ENCODE results near the gene KCNJ18.
"Not testable (repeated sequence)": the region's sequence is repeated elsewhere in the genome, so short reads cannot be mapped to it uniquely, and the experiment has no call there.

KCNJ18 gene

DNA sequence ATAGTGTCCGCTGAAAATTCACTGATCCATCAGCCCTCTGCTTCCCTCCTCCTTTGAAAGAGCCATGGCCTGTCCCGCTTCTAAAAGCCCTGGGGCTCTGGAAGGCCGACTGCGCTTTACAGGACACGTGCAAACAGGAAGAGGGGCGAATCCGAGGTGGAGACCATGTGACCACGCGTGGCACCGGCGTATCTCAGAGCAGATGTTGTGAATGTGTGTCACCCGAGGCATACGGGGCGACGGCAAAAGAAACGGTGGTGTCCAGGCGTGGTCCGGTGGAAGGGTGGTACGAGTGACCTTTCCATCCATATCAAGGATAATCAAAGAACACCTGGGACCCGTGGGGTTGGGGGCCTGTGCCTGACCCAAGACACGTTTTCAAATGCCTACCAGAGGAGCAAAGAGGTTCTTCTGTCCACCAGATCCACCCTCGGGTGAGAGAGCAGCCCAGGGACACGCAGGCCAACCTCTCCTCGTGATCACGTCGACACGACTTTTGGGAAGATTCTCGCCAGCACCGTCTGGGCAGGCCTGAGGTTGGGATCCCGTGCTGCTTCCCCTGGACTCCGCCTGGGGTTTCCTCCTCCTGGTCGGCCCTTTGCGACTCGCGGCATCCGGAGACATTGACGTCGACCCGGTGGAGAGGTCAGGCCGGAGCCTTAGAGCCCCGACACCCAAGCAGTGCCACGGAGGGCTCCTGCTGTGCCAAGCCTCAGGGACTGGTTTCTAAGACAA, 7.1 kb upstream of the KCNJ18 start:
- not testable (repeated sequence) for DNase-seq (ENCODE audit: low read depth)

DNA sequence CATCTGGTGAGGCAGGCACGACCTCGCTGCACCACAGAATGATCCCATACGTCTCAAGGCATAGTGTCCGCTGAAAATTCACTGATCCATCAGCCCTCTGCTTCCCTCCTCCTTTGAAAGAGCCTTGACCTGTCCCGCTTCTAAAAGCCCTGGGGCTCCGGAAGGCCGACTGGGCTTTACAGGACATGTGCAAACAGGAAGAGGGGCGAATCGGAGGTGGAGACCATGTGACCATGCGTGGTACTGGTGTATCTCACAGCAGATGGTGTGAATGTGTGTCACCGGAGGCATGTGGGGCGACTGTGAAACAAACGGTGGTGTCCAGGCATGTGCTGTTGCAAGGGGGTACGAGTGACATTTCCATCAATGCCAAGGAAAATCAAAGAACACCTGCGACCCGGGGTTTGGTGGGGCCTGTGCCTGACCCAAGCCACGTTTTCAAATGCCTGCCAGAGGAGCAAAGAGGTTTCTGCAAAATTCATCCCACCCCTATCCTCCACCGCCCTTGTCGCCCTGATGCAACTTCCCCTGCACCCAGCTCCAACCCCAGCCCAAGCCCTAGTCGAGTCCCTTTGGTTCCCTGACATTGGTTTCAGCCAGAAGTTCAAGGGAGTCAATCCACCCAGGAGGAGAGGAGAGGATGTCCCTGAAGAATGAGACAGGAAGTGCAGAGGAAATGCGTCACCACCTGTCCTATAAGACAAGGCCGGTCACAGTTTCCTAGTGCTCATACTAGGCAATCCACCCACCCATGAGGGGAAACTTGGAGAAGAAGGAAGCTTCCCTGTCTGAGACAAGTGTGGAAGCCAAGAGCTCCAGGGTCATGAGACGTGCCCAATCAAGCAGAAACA, 5.9 kb upstream of the KCNJ18 start:
- DNase-seq (ENCODE audit: low read depth): no peak

GRCh38 chr17:21687136-21687953, 5.0 kb upstream of the KCNJ18 start:
- DNase-seq (ENCODE audit: low read depth): no peak

GRCh38 chr17:21688293-21688949, 3.9 kb upstream of the KCNJ18 start:
- DNase-seq (ENCODE audit: low read depth): no peak

GRCh38 chr17:21689604-21690003, 2.7 kb upstream of the KCNJ18 start:
- peak; percentile 87 for DNase-seq (ENCODE audit: low read depth)

GRCh38 chr17:21690811-21691210, 1.5 kb upstream of the KCNJ18 start:
- not testable (repeated sequence) for DNase-seq (ENCODE audit: low read depth)

DNA sequence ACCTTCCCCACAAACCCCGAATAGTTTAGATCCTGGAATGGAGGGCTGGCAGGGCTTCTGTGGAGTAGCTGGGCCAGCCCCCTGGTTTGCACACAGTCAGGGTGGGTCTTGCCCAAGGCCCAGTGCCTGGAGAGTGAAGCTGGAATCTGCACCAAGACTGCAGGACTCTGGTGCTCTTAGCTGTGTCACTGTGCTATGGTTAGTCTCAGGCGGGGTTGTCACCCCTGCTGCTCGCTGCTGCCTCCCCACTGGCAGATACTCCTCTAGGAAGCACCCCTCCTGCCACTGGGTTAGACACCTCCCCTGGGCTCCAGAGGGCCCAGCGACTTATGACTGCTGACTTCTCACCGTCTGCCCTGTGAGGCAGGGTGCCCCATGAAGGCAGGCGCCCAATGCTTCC, 842 bp upstream of the KCNJ18 start:
- DNase-seq (ENCODE audit: low read depth): not testable (repeated sequence)

DNA sequence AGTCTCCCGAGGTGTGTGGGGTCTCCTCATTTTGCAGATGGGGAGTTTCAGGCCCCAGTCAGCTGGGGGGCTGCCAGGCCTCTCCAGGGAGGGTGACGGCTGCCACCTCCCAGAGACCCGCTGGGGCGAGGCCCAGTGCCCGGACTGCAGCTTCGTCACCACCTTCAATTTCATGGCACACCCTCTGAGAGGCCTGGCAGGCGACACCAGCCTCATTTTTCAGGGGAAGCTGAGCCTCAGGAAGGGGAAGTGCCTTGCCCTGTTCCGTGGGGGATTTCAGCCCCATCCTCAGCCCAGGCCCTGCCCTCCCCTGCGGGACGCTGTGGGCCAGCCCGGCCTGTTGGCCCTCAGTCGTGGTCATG, 362 bp downstream of the KCNJ18 start:
- not testable (repeated sequence) for DNase-seq (ENCODE audit: low read depth)

DNA sequence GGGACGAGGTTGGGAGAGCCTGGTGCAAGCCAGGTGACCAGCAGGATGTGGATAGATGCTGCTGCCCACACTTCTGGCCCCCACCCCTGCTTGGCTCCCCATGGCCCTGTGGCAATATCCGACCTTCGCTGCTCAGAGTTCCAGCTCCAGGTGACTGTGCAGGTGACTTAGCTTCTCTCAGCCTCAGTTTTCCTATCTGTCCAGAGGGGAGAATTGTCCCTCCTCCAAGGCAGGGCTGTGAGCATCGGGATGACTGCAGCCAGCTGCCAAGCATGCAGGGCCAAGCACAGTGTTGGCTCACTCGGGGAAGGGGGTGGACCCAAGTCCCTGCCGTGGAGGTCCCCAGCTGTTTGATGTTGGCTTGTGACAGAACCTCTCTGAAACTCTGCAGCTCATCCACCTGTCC, 1.1 kb downstream of the KCNJ18 start:
- not testable (repeated sequence) for DNase-seq (ENCODE audit: low read depth)

DNA sequence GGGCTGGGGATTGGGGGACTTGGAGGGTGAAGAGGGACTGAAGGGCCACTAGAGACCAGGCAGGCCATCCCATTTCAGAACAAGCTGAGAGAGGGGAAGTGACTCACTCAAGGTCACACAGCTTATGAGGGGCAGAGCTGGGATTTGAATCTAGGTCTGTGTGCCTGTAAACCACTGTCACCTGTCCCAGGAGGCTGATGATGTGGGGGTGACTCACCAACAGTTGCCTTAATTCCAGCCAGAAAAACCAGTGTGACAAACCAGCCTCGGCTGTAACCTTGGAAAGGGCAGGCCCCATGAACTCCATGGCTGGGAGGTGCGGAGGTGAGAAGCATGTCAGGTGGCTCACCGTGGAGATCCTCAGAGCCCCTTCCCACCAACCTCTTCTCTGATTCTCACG, 1.6 kb downstream of the KCNJ18 start:
- DNase-seq (ENCODE audit: low read depth): not testable (repeated sequence)

DNA sequence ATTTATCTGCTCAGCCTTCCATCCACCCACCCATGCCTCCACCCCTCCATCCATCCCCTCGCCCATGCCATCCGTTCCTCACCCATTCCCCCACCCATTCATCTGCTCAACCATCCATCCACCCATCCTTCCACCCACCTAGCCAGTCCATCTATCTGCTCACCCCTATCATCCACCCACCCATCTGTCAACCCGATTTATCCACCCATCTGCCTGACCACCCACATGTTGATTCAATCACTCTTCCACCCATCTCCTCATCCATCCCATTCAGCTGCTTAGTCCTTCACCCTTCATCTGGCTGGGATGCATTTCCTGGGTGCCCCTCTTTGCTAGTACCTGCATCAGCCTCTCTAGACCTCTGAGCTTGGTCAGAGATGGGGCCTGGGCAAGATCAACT, 3.9 kb downstream of the KCNJ18 start:
- DNase-seq (ENCODE audit: low read depth): not testable (repeated sequence)

DNA sequence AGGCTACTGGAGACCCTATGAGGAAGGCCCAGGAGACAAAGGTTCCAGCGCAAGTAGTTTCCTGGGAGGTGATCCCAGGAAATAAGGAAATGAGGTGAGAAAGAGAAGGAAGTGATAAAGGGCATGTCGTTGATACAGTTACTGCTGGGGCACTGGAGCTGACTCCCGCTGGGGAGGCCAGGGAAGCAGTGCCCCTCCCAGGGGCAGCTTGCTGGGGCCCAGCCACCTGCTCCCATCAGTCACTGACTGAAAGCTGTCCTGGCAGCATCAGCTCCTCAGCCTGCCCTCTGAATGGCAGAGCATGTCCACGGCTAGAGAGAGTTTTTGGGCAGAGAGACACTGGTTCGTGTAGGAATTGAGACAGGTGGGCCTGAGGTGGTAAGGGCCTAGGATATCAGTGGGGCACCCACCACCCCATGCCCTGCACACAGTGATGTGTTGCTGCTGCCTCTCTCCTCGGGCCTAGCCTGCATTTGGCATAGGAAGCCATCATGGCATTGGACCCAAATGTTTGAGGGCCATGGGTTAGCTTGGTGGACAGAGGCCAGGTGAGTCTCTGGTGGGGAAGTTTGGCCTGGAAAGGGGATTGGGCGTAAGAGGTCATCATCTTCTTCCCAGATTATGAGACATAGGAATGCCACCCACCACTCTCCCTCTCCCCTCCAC, 4.7 kb downstream of the KCNJ18 start:
- not testable (repeated sequence) for DNase-seq (ENCODE audit: low read depth)

- not testable (repeated sequence) for DNase-seq (ENCODE audit: low read depth)
These were observed 5.2 kb downstream of the KCNJ18 start for GRCh38 chr17:21697508-21697860.

GRCh38 chr17:21698437-21699075, 6.2 kb downstream of the KCNJ18 start:
- DNase-seq (ENCODE audit: low read depth): not testable (repeated sequence)

- DNase-seq (ENCODE audit: low read depth): not testable (repeated sequence)
These were observed 6.8 kb downstream of the KCNJ18 start for GRCh38 chr17:21699124-21699523.

DNA sequence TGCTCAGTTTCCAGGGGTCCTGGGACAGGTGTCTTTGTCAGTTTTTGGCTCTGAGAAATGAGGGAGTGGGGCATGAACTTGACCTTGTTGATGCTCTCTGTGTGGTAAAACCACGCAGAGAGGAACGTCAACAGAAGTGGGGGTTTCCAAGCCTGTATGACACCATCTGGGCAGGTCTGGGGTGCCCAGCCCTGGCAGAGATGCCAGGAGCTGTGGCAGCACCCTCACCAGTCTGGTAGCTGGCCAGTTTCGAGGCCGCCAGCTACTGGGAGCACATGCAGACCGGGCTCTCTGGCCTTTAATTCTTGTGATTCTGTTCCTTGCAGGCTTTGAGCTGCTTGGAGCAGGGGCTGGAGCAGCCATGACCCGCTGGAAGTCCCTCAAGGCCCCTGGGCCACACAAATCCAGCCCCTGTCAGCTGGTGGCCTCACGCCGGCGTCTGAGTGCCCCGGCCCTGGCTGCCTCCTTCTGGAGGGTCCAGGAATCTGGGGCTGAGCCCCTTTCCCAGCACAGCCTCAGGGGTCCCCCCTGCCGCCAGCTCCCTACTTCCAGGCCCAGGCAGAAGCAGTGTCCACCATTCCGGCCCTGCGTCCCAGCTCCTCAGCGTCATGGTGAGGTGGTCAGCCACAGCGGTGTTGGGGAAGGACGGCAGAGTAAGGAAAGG, 7.4 kb downstream of the KCNJ18 start:
- not testable (repeated sequence) for DNase-seq (ENCODE audit: low read depth)

GRCh38 chr17:21701090-21701489, 8.8 kb downstream of the KCNJ18 start:
- DNase-seq (ENCODE audit: low read depth): not testable (repeated sequence)

DNA sequence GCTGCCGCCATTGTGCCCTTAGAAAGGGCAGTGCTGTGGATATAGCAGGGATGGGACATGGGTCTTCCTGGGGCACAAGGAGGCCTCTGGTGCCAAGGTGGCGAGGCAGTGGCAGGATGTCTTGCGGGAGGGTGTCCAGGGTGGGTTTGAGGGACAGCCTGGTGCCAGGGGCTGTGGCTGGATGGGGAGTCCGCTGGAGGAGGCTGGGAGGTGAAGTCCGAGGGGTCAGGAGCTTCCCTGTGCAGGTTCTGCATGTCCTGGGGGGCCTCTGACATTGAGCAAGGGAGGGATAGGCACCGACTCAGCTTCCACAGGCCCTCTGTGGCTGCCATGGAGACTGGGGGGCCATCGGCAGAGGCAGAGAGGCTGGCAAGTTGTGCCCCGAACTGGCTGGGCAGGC, 9.7 kb downstream of the KCNJ18 start:
- DNase-seq (ENCODE audit: low read depth): not testable (repeated sequence)

DNA sequence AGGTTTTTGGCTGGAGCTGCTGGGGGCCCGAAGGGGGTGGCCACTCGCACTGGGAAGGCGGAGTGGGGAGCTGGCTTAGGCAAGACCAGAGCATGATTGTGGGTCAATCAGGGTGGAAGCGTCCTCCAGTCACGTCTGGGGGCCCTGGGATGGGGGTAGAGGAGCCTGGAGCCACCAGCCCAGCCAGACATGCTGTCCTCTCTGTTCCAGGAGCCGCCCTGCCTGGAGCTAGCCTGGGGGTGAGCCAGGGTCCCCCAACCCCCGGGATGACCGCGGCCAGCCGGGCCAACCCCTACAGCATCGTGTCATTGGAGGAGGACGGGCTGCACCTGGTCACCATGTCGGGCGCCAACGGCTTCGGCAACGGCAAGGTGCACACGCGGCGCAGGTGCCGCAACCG, 10.2 kb downstream of the KCNJ18 start:
- DNase-seq (ENCODE audit: low read depth): not testable (repeated sequence)

- DNase-seq (ENCODE audit: low read depth): not testable (repeated sequence)
These were observed 10.8 kb downstream of the KCNJ18 start for GRCh38 chr17:21702940-21703640.
